Fibroblast of skin of scalp (primary cell): ENCODE measurements around the gene ENPP4. TPM values are rescaled to one million over a fixed set of nuclear protein-coding genes. Genes with fewer than 3 reads are reported as not detected.
"Not testable (repeated sequence)": the region's sequence is repeated elsewhere in the genome, so short reads cannot be mapped to it uniquely, and the experiment has no call there.

Experiments used
- DNase-seq: peaks from one replicate; pipeline ENCODE4 v3.0.0-alpha.2; 2013
- polyA plus RNA-seq, 2 experiments: library from polyadenylated mRNA; unstranded; fragments of 120-200 nt; gene quantifications; one replicate each; pipeline ENCODE4 v1.2.1, GENCODE V29; 2013; ENCODE audit not compliant: insufficient read length in 2 of 2

The ENPP4 gene, protein sequence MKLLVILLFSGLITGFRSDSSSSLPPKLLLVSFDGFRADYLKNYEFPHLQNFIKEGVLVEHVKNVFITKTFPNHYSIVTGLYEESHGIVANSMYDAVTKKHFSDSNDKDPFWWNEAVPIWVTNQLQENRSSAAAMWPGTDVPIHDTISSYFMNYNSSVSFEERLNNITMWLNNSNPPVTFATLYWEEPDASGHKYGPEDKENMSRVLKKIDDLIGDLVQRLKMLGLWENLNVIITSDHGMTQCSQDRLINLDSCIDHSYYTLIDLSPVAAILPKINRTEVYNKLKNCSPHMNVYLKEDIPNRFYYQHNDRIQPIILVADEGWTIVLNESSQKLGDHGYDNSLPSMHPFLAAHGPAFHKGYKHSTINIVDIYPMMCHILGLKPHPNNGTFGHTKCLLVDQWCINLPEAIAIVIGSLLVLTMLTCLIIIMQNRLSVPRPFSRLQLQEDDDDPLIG
- polyA plus RNA-seq (2013, experiment 1 of 2; ENCODE audit: insufficient read length), result 0.22 TPM
- 0.68 TPM for polyA plus RNA-seq (2013, experiment 2 of 2; ENCODE audit: insufficient read length)

DNA sequence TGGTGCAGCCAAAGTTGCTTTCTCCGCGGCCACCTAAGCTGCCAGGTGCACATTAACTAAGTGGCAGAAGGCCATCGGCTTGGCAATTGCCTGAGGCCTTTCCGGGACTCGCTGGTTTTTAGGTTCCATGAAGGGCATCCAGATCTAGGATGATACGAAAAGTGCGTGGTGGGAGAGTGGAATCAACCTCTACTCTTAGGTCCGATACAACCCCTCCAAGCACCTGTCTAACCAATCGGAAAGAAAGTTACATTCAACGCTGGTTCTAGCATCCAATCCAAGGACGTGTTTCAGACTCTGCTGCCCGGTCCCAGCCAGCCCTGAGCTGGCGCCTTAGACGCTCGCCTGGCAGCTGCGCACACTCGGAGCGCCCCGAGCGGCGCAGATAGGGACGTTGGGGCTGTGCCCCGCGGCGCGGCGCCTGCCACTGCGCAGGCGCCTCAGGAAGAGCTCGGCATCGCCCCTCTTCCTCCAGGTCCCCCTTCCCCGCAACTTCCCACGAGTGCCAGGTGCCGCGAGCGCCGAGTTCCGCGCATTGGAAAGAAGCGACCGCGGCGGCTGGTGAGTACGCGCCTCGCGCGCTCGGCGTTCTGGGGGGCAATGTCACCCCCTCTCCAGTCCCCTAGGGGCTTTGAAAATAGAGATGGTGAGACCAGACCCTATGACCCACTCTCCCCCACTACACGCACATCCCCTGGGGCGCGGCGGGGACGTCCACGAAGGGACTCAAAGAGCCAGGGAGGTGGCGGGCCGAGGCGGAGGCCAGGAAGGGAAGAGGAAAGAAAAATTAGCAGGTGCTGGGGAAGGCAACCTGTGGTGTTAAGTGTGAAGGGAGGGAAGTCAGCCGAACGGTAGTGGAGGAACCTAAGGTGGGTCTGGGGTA, at the start of gene ENPP4:
Gene ENPP4 (plus strand): TSS at position 361 of the 883 bp plus-strand sequence. CDS start 9,595 bp downstream, outside the sequence.
- peak; percentile 50 for DNase-seq

DNA sequence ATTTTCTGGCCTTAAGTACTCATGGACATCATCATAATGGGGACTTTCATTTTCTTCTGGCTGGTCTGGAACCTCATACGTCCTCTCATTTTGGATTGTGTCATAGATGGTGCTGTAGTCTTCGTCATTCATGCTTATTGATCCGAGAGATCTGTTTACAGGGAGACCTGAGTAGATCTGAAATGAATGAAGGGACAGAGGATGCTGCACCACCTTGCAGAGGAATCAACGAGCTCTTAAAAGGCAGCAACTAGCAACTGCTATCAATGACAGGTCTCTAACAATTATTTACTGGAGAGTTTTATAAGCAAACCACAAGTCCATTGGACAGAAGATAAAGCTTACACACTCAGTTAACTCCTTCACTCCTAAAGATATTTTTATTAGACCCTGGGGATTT, 49.7 kb upstream of the ENPP4 start:
- no peak for DNase-seq

DNA sequence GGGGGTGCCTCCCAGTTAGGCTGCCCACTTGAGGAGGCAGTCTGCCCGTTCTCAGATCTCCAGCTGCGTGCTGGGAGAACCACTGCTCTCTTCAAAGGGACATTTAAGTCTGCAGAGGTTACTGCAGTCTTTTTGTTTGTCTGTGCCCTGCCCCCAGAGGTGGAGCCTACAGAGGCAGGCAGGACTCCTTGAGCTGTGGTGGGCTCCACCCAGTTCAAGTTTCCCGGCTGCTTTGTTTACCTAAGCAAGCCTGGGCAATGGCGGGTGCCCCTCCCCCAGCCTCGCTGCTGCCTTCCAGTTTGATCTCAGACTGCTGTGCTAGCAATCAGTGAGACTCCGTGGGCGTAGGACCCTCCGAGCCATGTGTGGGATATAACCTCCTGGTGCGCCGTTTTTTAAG, 44.1 kb upstream of the ENPP4 start:
- not testable (repeated sequence) for DNase-seq

DNA sequence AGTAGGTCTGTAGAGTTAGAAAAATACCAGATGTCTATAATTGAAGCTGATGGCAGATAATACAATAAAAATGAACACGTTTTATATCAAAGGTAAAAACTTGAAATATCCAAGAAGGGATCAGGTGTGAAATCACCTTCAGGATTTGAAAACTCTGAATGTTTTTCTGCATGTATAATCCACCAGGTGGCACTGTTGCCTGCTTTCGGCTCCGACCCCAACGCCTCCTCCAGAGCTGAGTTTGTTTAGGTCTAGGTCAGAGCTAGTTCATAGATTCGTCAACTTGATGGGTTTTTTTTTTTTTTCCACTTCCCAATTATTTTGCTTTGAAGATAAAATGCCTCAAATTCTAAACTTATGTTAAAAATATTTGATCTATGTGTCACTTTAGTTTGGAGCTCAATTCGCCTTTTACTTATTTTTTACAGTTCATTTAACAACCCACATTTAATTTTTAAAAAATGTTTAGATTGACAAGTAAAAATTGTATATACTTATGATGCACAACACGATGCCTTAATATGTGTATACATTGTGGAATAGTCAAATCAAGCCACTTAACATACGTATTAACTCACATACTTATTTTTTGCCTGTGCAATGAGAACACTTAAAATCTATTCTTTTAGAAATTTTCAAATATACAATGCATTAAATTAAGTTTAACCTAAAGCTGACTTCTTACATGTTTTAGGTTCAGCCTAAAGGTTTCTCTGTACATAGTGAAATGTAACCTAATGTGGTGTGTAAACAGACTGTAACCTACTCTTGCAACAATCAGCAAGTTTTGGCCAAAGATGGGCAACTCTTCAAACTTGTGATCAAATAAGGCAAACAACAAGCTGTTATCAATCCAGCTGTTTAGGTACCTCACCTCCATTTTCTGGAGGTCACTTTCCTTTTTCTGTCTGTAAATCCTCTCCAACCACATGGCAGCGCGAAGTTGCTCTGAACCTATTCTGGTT, 39.4 kb upstream of the ENPP4 start:
- DNase-seq, result peak; percentile 46

DNA sequence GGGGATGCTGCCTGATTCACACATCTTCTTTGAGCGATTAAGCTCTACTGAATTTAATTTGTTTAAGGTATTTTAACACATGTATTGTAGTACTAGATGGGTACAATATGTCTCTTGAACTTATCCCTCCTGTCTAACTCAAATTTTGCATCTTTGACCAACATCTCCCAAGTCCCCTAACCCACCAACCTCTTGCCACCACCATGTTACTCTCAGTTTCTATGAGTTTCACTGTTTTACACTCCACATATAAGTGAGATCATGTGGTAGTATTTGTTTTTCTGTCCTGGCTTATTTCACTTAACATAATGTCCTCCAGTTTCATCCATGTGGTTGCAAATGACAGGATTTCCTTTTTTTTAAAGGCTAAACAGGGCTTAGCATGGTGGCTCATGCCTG, 38.7 kb upstream of the ENPP4 start:
- DNase-seq, result no peak

DNA sequence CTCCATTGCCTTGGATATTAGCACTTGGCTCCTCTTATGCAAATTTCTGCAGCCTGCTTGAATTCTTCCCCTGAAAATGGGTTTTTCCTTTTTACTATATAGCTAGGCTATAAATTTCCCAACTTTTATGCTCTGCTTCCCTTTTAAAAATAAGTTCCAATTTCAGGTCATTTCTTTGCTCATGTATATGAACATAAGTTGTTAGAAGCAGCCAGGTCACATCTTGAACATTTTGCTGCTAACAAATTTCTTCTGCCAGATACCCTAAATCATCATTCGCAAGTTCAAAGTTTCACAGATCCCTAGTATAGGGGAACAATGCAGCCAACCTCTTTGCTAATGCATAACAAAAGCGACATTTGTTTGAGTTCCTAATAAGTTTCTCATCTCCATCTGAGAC, 34.5 kb upstream of the ENPP4 start:
- DNase-seq, result no peak

DNA sequence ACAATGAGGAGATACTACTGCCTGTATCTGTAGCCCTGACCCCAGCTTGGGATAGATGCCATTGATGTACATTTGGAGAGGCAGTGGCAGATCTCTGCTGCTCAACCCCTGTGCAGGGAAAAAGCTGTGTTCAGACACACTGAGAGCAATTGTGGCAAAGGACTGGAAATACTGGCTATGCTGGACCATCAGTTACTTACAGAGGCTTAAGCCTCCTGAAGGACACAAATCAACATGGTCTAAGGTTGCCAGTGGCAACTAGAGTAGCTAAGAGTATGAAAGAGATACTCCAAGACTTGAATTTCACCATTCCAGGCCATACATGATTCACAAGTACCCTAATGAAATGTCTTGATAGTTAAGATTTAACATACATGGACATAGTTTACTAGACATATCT, 32.4 kb upstream of the ENPP4 start:
- DNase-seq, result no peak

DNA sequence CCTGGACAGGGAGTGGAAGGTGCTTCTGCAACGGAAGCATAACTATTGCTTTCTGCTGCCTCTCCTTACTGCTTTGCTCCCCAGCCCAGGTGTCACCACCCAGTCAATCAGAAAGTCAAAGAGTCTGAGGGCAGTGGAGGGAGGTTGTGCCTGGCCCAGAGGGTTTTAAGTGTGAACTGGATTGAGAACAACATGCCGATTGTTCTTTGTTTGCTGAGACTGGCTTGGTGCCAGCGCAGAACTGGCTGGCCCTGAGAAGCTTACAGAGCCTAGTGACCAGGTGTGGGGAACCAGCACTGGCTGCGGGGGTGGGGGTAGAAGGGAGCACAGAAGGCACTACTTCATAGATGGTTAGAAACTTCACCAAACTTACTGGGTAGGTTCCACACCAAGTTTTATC, 31.1 kb upstream of the ENPP4 start:
- no peak for DNase-seq

DNA sequence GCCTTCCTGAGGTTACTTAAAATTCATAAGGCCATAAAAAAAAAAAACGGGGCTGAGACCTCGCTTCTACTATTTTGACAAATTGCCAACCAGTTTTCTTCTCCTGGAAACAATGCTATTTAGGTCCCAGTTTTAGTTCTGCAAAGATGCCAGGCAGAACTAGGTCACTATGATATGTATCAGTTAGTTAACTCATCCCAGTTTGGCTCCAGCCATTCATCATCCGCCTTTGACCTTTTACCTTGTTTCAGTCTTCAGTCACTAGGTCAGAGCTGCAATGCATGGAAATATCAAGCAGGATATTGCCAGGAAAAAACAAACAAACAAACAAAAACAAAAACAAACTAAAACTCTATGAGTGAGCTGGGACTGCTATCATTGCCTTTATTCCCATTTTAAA, 29.8 kb upstream of the ENPP4 start:
- no peak for DNase-seq

DNA sequence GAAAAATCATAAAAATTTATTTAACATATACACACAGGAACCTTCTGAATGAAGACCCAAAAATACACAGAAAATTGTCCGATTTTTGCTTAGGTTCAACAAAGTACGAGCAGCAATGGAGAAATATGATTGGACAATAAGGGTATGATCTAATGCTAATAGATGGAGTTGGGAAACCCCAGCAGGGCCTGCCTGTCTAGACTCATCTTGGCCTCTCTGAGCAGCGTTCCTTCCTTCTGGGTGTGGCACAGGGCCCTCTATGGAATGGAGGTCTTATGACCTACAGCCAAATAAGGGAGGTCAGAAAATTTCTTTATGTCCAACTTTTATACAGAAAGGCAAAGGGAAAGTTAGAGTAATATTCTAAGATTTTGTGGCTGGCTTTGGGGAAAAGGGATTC, 27.7 kb upstream of the ENPP4 start:
- DNase-seq, result no peak

DNA sequence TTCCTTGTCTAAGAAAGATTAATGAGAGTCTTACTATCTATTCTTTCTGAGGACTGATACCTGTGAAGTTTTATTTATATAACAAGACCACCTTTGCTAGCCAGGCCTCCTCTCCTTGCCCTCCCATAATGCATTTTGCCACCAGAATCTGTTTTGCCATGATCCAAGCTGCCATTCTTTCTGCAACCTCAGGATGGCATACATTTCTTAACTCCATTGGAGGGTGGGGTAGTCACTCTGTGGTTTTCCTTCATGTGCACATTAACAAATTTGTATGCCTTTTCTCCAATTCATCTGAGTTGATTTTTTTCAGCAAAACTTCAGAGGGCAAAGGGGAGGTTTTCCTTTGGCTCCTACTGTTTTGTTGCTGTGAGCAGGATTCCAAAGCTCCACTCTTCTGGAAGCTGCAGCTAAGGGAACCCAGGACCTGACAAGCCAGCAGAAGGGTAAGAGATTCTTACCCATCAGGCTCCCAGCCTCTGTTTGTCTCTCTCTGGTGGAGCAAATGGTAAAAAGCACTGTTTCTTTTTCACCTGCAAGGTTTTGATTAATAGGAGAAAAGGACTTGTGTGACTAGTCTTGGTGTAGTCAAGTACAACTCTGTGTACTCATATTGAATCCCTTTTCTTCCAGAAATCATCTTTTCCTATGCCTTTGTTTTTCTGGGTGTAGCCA, 26.2 kb upstream of the ENPP4 start:
- DNase-seq, result no peak

DNA sequence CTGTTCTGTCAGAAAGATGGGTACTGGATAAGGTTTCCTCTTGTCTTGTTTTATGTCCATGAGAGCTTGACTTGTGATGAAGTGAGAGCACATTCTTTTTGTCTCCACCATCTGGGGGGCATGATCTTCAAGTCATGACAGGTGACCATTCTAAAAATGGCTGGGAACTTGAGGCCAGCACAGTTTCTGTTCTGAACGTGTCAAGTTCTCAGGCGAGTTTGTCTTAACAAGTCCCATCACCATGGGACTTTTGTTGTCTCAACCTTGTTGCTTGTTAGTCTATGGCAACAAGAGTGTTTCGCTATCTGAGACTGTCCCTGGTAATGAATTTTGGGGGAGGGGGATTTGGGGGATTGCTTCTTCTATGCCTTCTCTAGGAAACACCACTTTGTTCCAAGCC, 25.6 kb upstream of the ENPP4 start:
- DNase-seq, result no peak

DNA sequence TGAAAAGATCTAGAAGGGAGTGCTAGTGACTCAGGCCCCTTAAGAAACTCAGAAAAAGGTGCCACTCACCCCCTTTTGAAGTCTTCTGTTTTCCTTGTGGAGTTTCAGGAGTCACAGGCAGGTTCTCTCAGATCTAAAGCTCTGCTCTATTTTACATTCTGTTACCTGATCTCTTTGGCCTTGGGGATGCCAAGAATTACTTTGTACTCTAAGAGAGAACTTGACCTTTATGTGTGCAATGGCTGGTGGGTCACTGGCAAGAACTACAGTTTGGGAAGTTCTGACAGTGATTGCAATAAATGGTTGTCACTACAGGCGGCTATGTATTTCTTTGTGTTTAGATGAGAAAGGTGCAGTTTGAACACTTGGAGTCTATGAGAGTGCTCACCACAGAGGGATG, 24.2 kb upstream of the ENPP4 start:
- DNase-seq, result no peak

DNA sequence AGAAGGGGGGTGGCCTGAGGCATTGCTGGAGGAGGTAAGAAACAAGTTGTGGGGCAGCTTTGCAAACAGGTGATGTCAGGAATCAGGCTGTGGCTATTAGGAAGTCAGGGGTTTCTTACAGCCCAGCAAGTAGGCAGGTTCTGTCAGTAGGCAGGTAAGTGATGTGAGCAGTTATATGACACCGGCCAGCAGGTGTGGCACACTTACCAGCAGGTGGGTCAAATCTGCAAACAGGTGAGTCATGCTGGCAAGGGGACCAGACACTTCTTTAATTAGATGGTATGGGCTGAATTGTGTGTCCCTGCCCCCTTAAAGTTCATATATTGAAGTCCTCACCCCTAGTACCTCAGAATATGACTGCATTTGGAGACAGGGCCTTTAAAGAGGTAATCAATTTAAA, 16.4 kb upstream of the ENPP4 start:
- DNase-seq, result no peak

DNA sequence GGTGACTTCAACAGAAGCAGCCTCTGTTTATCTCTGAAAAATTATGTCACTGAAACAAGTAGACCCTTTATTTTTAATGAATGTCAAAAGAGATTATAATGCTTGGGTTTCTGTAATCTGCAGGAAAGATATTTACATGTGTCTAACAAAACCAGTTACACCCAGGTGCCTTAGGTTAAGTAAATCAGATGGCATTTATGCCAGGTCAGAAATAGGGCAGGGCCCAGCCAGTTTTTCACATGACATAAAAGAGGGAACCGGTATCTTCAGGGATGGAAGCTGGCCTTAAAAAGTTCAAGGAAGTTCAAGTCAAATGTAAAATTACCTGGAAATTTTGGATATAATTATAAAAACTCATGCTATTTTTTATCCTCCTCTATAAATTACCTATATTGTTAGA, 14.2 kb upstream of the ENPP4 start:
- DNase-seq, result no peak

DNA sequence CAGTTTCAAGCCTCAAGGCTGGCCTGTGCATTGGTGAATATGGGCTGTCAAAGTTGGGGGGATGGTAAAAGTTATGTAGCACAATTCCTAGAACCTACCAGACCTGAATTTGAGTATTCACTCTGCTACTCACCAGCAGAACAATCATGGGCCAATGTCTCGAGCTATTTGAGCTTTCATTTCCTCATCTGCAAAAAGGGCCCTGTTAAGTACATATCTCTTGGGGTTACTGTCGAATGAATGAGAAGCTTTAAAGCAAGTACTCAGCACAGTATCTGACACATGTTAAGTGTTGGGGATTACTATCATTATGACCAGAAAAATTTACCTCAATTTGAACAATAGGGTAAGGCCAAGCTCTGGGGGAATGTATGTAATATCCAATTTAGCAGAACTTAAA, 13.5 kb upstream of the ENPP4 start:
- no peak for DNase-seq

DNA sequence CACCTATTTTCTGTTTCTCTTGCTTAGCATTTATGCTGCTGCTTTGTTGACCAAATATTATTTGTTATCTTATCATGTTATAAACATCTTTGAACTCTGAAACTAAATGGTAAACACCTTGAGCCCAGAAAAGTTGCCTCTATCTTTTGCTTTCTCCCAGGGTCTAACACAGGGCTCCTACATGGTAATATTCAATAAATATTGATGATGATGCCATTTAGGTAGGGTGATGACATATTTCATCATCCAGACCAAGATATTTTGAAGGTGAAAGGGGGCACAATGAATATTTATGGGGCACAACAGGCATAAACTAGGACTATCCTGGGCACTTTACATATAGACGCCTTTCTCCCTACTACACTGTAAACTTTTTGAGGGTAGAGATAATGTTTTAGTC, 11.6 kb upstream of the ENPP4 start:
- no peak for DNase-seq

DNA sequence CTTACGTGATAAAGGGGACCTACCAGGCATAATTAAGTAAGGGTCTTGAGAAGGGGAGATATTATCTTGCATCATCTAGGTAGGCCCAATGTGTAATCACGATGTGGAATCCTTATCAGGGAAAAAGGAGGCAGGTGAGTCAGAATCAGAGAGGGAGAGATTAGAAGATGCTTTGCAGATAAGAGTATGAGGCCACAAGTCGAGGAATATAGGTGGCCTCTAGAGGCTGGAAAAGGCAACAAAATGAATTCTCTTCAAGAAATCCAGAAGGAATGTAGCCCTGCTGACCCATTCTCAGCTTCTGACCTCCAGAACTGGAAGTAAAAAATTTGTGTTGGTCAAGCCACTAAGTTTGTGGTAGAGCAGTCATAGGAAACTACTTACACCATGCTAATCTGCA, 11.0 kb upstream of the ENPP4 start:
- DNase-seq, result no peak

DNA sequence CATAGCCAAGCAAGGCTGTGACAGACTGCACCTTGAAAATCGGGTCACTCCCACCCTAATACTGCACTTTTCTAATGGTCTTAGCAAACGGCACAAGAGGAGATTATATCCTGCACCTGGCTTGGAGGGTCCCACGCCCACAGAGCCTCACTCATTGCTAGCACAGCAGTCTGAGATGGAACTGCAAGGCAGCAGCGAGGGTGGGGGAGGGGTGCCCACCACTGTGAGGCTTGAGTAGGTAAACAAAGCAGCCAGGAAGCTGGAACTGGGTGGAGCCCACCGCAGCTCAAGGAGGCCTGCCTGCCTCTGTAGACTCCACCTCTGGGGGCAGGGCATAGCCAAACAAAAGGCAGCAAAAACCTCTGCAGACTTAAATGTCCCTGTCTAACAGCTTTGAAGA, 10.1 kb upstream of the ENPP4 start:
- DNase-seq, result not testable (repeated sequence)

DNA sequence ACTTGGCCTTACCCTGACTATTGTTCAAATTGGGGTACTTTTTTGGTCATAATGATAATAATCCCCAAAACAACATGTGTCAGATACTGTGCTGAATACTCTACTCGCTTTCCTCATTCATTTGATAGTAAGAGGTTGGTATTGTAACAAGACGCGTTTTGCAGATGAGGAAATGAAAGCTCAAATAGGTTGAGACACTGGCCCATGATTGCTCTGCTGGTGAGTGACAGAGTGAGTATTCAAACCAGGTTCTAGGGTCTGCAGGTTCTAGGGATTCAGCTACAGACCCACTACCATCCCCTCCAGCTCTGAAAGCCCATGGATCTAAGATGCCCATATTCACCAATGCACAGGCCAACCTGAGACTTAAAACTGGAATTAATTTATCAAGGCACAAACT, 1.3 kb upstream of the ENPP4 start:
- DNase-seq, result no peak

DNA sequence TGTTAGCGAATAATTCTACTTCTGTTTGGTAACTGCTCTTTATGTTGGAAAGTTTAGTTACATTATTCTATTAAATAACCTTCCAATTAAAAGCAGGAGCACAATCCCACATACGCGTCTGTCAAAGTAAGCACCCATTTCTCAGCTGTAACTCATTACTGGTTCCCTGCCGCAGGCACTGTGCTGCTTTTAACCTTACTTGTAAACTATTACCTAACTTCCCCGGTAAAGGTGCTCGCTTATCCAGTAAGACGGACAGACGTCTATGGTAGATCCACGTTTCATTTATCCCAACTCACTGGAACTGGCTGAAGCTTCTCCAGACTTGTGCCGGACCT, 529 bp upstream of the ENPP4 start:
- DNase-seq, result no peak

DNA sequence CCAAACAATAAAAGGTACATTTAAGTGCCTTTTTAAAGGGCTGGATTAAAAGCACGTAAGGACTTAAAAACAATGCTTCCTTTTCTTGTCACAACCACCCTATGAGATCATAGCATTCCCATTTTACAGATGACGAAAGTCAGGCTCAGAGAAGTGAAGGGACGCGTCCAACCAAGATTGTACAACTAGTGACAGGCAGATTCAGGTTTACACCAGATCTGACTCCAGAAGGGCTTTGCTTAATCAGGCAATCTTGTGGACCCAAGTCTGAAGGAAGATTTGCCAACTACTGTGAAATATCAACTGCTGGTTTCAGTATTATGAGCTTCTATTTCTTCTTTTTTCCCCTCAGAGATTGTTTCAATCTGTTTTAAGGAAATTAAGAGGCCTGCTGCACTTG, 877 bp downstream of the ENPP4 start:
- DNase-seq, result no peak
